Keratinocyte (primary cell): Measurements from ENCODE around the gene CGREF1. TPM values are rescaled to one million over a fixed set of nuclear protein-coding genes. Genes with fewer than 3 reads are reported as not detected.
A peak's percentile ranks its signal among the peaks of the same experiment; 100 is the strongest.

ENCODE experiments used
- DNase-seq: peaks from one replicate; pipeline ENCODE4 v3.0.0-alpha.2; 2011; ENCODE audit warnings: low read depth, missing footprints, low spot score
- FAIRE-seq: peaks from 2 replicates; lab custom pipeline; 2011; peaks lifted over from hg19 to GRCh38; lab: Jason Lieb, UNC
- H2AFZ ChIP-seq: 2 replicates; pipeline ENCODE4 v1.6.0; 2012; ENCODE audit warnings: low read length, control low read depth, inconsistent platforms; ENCODE audit not compliant: control insufficient read depth
- H3K27ac ChIP-seq: 2 replicates; pipeline ENCODE4 v1.5.1; 2011; ENCODE audit warnings: low read length; ENCODE audit not compliant: control insufficient read depth, insufficient read depth
- H3K27me3 ChIP-seq: 3 replicates; pipeline ENCODE4 v1.6.0; 2011; ENCODE audit warnings: low read length; ENCODE audit not compliant: control insufficient read depth, insufficient read depth; ENCODE audit errors: extremely low read depth
- H3K36me3 ChIP-seq, 2 experiments: 2 replicates in 1 of 2; 3 replicates in 1 of 2; pipeline ENCODE4 v1.5.1; 2011; ENCODE audit warnings: low read length in 2 of 2, mild to moderate bottlenecking in 1 of 2; ENCODE audit not compliant: control insufficient read depth in 2 of 2, insufficient read depth in 2 of 2; ENCODE audit errors: extremely low read depth in 1 of 2
- H3K4me1 ChIP-seq: 3 replicates; pipeline ENCODE4 v1.5.1; 2011; ENCODE audit warnings: low read length; ENCODE audit not compliant: control insufficient read depth, insufficient read depth; ENCODE audit errors: extremely low read depth
- H3K4me2 ChIP-seq: 3 replicates; pipeline ENCODE4 v1.6.0; 2011; ENCODE audit warnings: low read depth, low read length; ENCODE audit not compliant: control insufficient read depth, insufficient read depth; ENCODE audit errors: extremely low read depth
- H3K4me3 ChIP-seq, 3 experiments: fragments of 200-600 bp in 1 of 3; sonication (generic) in 1 of 3; 2 replicates in 2 of 3; 3 replicates in 1 of 3; pipeline ENCODE4 v1.5.1; 2011 to 2016; ENCODE audit warnings: low read length in 3 of 3, mild to moderate bottlenecking in 3 of 3, control low read depth in 2 of 3, inconsistent platforms in 1 of 3, low read depth in 1 of 3, mixed read lengths in 1 of 3, mixed run types in 1 of 3, moderate library complexity in 1 of 3; ENCODE audit not compliant: control insufficient read depth in 2 of 3, insufficient read depth in 2 of 3; ENCODE audit errors: extremely low read depth in 1 of 3
- H3K79me2 ChIP-seq: 2 replicates; pipeline ENCODE4 v1.6.0; 2012; ENCODE audit warnings: low read length; ENCODE audit not compliant: control insufficient read depth, insufficient read depth
- H3K9ac ChIP-seq: 3 replicates; pipeline ENCODE4 v1.6.0; 2011; ENCODE audit warnings: low read length; ENCODE audit not compliant: control insufficient read depth, insufficient read depth; ENCODE audit errors: extremely low read depth
- H3K9me1 ChIP-seq: 3 replicates; pipeline ENCODE4 v1.6.0; 2011; ENCODE audit warnings: low read length; ENCODE audit not compliant: control insufficient read depth, insufficient read depth; ENCODE audit errors: extremely low read depth
- H3K9me3 ChIP-seq: 2 replicates; pipeline ENCODE4 v1.5.1; 2012; ENCODE audit warnings: low read depth, low read length; ENCODE audit not compliant: control insufficient read depth
- H4K20me1 ChIP-seq: 3 replicates; pipeline ENCODE4 v1.6.0; 2011; ENCODE audit warnings: low read length; ENCODE audit not compliant: control insufficient read depth, insufficient read depth; ENCODE audit errors: extremely low read depth
- CTCF ChIP-seq, 3 experiments: IDR thresholded peaks in 1 of 3; conservative IDR thresholded peaks in 1 of 3; optimal IDR thresholded peaks in 1 of 3; 2 replicates in 2 of 3; 3 replicates in 1 of 3; pipeline versions ENCODE3 to v1.5.1; 2011; ENCODE audit warnings: low read length in 3 of 3, mild to moderate bottlenecking in 3 of 3, moderate library complexity in 2 of 3, control low read depth in 1 of 3, inconsistent platforms in 1 of 3; ENCODE audit not compliant: insufficient read depth in 2 of 3; ENCODE audit errors: extremely low read depth in 1 of 3
- EZH2 ChIP-seq: IDR thresholded peaks from one replicate; pipeline ENCODE4 v1.6.1; 2012; ENCODE audit warnings: inconsistent platforms, mild to moderate bottlenecking, low read length, moderate library complexity
- dilution Hi-C: fragments of 300-500 bp; cut with MboI; formaldehyde crosslinking; loops from one replicate; pipeline ENCODE4 v1.7.0; 2020; ENCODE audit warnings: low sequenced_read_pairs; ENCODE audit not compliant: extremely low pct_ligation_motif_present
- polyA plus RNA-seq, 5 experiments: library from polyadenylated mRNA; depleted of rRNA in 3 of 5; stranded (reverse) in 3 of 5; stranded (forward) in 1 of 5; unstranded in 1 of 5; fragments of >200 nt; gene quantifications; 1 replicate in 1 of 5; 2 replicates in 3 of 5; 3 replicates in 1 of 5; pipeline versions ENCODE4 v1.2.1 to v1.2.3, GENCODE V29; 2011 to 2012; ENCODE audit warnings: missing spikeins in 2 of 5, low read depth in 1 of 5, low replicate concordance in 1 of 5

Gene CGREF1
- polyA plus RNA-seq, 1 donor (not counting 4 experiments of a cell fraction or from before 2014, with no cell fraction given): 1.3 TPM

- Histone ChIP-seq H3K79me2 (peaks cover 20% of the 10 kb centered on the region), H3K4me3 (no peak overlapping the region), H2AFZ (no peak overlapping the region), H3K9me1 (no peaks in the 10 kb centered on the region), H3K36me3 (peaks cover 8 to 19% of the 10 kb centered on the region in 2 experiments), H3K9me3 (no peaks in the 10 kb centered on the region), H3K4me2 (no peak overlapping the region), H3K4me1 (peaks cover 7% of the 10 kb centered on the region), H3K27me3 (no peaks in the 10 kb centered on the region), H3K27ac (no peak overlapping the region), H4K20me1 (no peaks in the 10 kb centered on the region), H3K9ac (no peak overlapping the region)
- dilution Hi-C loops: no loop called here
- DNase-seq: no peak
- FAIRE-seq: no peak
- TF ChIP-seq EZH2 (no peak), CTCF (optimal IDR thresholded peaks at IDR 0.05 in 1 of 3, IDR thresholded peaks at IDR 0.05 in 1 of 3, conservative IDR thresholded peaks at IDR 0.05 in 1 of 3; ENCODE audit: extremely low read depth in 1 of 3, insufficient read depth in 2 of 3, low read length in 3 of 3) (no peak)
Measured at GRCh38 chr2:27135478-27135955, 16.6 kb upstream of the CGREF1 start.

- Histone ChIP-seq H3K79me2 (peaks cover 20% of the 10 kb centered on the region), H3K9me3 (no peaks in the 10 kb centered on the region), H3K4me2 (peak overlapping the region; percentile 52), H2AFZ (peak overlapping the region; percentile 60), H3K27ac (no peak overlapping the region), H3K9me1 (no peaks in the 10 kb centered on the region), H3K9ac (peak overlapping the region; percentile 7), H3K27me3 (no peaks in the 10 kb centered on the region), H3K4me1 (peaks cover 7% of the 10 kb centered on the region), H4K20me1 (no peaks in the 10 kb centered on the region), H3K4me3 (peak overlapping the region in 2 of 3 experiments; percentile 29 to 95), H3K36me3 (peaks cover 14 to 23% of the 10 kb centered on the region in 2 experiments)
- FAIRE-seq (no peak), DNase-seq (no peak)
- no peak for TF ChIP-seq EZH2
- no peak for TF ChIP-seq CTCF (optimal IDR thresholded peaks at IDR 0.05 in 1 of 3, IDR thresholded peaks at IDR 0.05 in 1 of 3, conservative IDR thresholded peaks at IDR 0.05 in 1 of 3; ENCODE audit: extremely low read depth in 1 of 3, insufficient read depth in 2 of 3, low read length in 3 of 3)
- dilution Hi-C loops: no loop called here
Measured at GRCh38 chr2:27134781-27135477, 16.0 kb upstream of the CGREF1 start.
